Thyroid gland (tissue), 4 donors: Measurements from ENCODE around the gene TMEM145.

Experiments
- POLR2A ChIP-seq, 2 donors: fragments of 450-650 bp; IDR thresholded peaks; one replicate each; pipeline ENCODE4 v1.6.1; 2017; ENCODE audit warnings: antibody characterized with exemption in 2 of 2, mild to moderate bottlenecking in 2 of 2, moderate library complexity in 1 of 2
- TF ChIP-seq, protein P1 (sequence below), 6 experiments: fragments of 200-600 bp in 3 of 6; fragments of 450-650 bp in 3 of 6; sonication (generic) in 3 of 6; IDR thresholded peaks; one replicate each; pipeline ENCODE4 v1.5.1; 2016 to 2019; ENCODE audit warnings: antibody characterized with exemption in 6 of 6, mild to moderate bottlenecking in 2 of 6, inconsistent platforms in 1 of 6, moderate library complexity in 1 of 6

DNA sequence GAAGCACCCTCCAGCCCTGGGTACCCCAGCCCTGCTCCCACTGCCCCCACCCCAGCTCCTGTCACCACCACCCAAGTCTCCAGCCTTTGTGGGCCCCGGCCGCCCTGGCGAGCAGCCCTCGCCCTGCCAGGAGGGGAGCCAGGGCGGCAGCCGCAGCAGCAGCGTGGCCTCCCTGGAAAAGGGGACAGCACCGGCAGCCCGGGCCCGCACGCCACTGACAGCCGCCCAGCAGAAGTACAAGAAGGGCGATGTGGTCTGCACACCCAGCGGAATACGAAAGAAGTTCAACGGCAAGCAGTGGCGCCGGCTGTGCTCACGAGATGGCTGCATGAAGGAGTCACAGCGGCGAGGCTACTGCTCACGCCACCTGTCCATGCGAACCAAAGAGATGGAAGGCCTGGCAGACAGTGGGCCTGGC, 40.1 kb upstream of the TMEM145 start:
- TF ChIP-seq, protein P1, sequence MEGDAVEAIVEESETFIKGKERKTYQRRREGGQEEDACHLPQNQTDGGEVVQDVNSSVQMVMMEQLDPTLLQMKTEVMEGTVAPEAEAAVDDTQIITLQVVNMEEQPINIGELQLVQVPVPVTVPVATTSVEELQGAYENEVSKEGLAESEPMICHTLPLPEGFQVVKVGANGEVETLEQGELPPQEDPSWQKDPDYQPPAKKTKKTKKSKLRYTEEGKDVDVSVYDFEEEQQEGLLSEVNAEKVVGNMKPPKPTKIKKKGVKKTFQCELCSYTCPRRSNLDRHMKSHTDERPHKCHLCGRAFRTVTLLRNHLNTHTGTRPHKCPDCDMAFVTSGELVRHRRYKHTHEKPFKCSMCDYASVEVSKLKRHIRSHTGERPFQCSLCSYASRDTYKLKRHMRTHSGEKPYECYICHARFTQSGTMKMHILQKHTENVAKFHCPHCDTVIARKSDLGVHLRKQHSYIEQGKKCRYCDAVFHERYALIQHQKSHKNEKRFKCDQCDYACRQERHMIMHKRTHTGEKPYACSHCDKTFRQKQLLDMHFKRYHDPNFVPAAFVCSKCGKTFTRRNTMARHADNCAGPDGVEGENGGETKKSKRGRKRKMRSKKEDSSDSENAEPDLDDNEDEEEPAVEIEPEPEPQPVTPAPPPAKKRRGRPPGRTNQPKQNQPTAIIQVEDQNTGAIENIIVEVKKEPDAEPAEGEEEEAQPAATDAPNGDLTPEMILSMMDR (IDR thresholded peaks at IDR 0.05) = no peak
- no peak for TF ChIP-seq POLR2A (IDR thresholded peaks at IDR 0.05)
